D341Med (cell line): Measurements from ENCODE around the gene PIK3C2B.
"Not testable (repeated sequence)": the region's sequence is repeated elsewhere in the genome, so short reads cannot be mapped to it uniquely, and the experiment has no call there.

Experiments used
- DNase-seq: peaks from one replicate; pipeline ENCODE4 v3.0.0; 2012; ENCODE audit warnings: low spot score

PIK3C2B gene

GRCh38 chr1:204494281-204495077 lies at the start of gene PIK3C2B:
TSS of gene PIK3C2B (minus strand) at chr1:204494805. CDS start at chr1:204469802, 25,003 bp downstream.
- DNase-seq, result peak; percentile 90

GRCh38 chr1:204544321-204544720 lies 49.7 kb upstream of the PIK3C2B start:
- no peak for DNase-seq

- no peak for DNase-seq
These were observed 47.0 kb upstream of the PIK3C2B start for GRCh38 chr1:204541626-204542025.

GRCh38 chr1:204532832-204533231 lies 38.2 kb upstream of the PIK3C2B start:
- no peak for DNase-seq

- DNase-seq, result no peak
These were observed 36.3 kb upstream of the PIK3C2B start for GRCh38 chr1:204530932-204531331.

- DNase-seq, result peak; percentile 39
These were observed 34.8 kb upstream of the PIK3C2B start for GRCh38 chr1:204529371-204529895.

GRCh38 chr1:204528677-204529076 lies 34.1 kb upstream of the PIK3C2B start:
- no peak for DNase-seq

GRCh38 chr1:204528241-204528640 lies 33.6 kb upstream of the PIK3C2B start:
- DNase-seq, result no peak

- DNase-seq, result no peak
These were observed 30.4 kb upstream of the PIK3C2B start for GRCh38 chr1:204524986-204525385.

GRCh38 chr1:204523605-204524215 lies 29.1 kb upstream of the PIK3C2B start:
- DNase-seq, result no peak

- DNase-seq, result not testable (repeated sequence)
These were observed 27.4 kb upstream of the PIK3C2B start for GRCh38 chr1:204521941-204522521.

- no peak for DNase-seq
These were observed 26.5 kb upstream of the PIK3C2B start for GRCh38 chr1:204520834-204521709.

- DNase-seq, result not testable (repeated sequence)
These were observed 22.8 kb upstream of the PIK3C2B start for GRCh38 chr1:204517382-204517781.

GRCh38 chr1:204516180-204516879 lies 21.7 kb upstream of the PIK3C2B start, which contains the start of gene MDM4:
TSS of gene MDM4 (plus strand) at chr1:204516406. CDS start at chr1:204525519, 9,113 bp downstream.
- peak; percentile 93 for DNase-seq

- no peak for DNase-seq
These were observed 20.2 kb upstream of the PIK3C2B start for GRCh38 chr1:204514828-204515227.

- DNase-seq, result no peak
These were observed 18.6 kb upstream of the PIK3C2B start for GRCh38 chr1:204513117-204513716.

GRCh38 chr1:204511366-204511765 lies 16.8 kb upstream of the PIK3C2B start:
- DNase-seq, result no peak

- DNase-seq, result no peak
These were observed 14.6 kb upstream of the PIK3C2B start for GRCh38 chr1:204509186-204509635.

GRCh38 chr1:204507317-204508105 lies 12.9 kb upstream of the PIK3C2B start:
- peak; percentile 70 for DNase-seq

GRCh38 chr1:204506969-204507316 lies 12.3 kb upstream of the PIK3C2B start:
- peak; percentile 65 for DNase-seq
